Kidney (tissue), 14 donors: ENCODE data around the gene TMEM266. TPM values are rescaled to one million over a fixed set of nuclear protein-coding genes. Genes with fewer than 3 reads are reported as not detected.

Source experiments
- DNase-seq, 5 donors: peaks; one replicate each; pipeline ENCODE4 v3.0.0-alpha.2; 2013 to 2020
- FAIRE-seq: peaks from 2 replicates; lab custom pipeline; 2012; peaks lifted over from hg19 to GRCh38; lab: Jason Lieb, UNC
- H3K27ac ChIP-seq, 2 donors: one replicate each; pipeline ENCODE4 v1.7.0; 2013; ENCODE audit warnings: low read depth in 2 of 2, low read length in 2 of 2, inconsistent platforms in 1 of 2
- H3K27me3 ChIP-seq: one replicate; pipeline ENCODE4 v1.7.1; 2013; ENCODE audit warnings: low read length, inconsistent platforms; ENCODE audit not compliant: control insufficient read depth, insufficient read depth
- H3K36me3 ChIP-seq, 3 donors: one replicate each; pipeline versions ENCODE4 v1.7.0 to v1.7.1; 2013; ENCODE audit warnings: low read length in 3 of 3, control low read depth in 1 of 3, inconsistent platforms in 1 of 3; ENCODE audit not compliant: insufficient read depth in 3 of 3, control insufficient read depth in 2 of 3
- H3K4me1 ChIP-seq, 3 donors: one replicate each; pipeline versions ENCODE4 v1.7.0 to v1.7.1; 2013; ENCODE audit warnings: low read length in 3 of 3, inconsistent platforms in 1 of 3, low read depth in 1 of 3; ENCODE audit not compliant: control insufficient read depth in 2 of 3, insufficient read depth in 2 of 3
- H3K4me3 ChIP-seq, 3 donors: one replicate each; pipeline versions ENCODE4 v1.7.0 to v1.8.1; 2013; ENCODE audit warnings: low read length in 3 of 3, control low read depth in 1 of 3, inconsistent platforms in 1 of 3
- H3K9ac ChIP-seq, 3 donors: one replicate each; pipeline versions ENCODE4 v1.7.0 to v1.7.1; 2013; ENCODE audit warnings: low read length in 3 of 3, control low read depth in 1 of 3, inconsistent platforms in 1 of 3
- H3K9me3 ChIP-seq, 3 donors: one replicate each; pipeline versions ENCODE4 v1.7.0 to v1.7.1; 2013; ENCODE audit warnings: low read length in 3 of 3, control low read depth in 1 of 3, inconsistent platforms in 1 of 3; ENCODE audit not compliant: control insufficient read depth in 2 of 3, insufficient read depth in 1 of 3
- CTCF ChIP-seq: IDR thresholded peaks from 3 replicates; pipeline ENCODE4 v1.5.1; 2012; ENCODE audit warnings: mild to moderate bottlenecking, moderate library complexity, borderline replicate concordance; ENCODE audit not compliant: insufficient read depth; ENCODE audit errors: extremely low read depth
- intact Hi-C: fragments of 100-400 bp; cut with DNase I; formaldehyde crosslinking; loops from one replicate; pipeline ENCODE4 v1.11.1; 2022
- polyA plus RNA-seq: library from polyadenylated mRNA; stranded (reverse); fragments of 350-450 nt; fragmentation: Illumina TruSeq; extraction: RNeasy Lipid Tissue Mini Kit (QIAGEN cat#74804); gene quantifications from one replicate; pipeline ENCODE4 v1.2.3, GENCODE V29; 2014; ENCODE audit warnings: low read depth, low replicate concordance; ENCODE audit not compliant: insufficient read depth
- total RNA-seq: library from RNA; stranded (reverse); fragmentation: NEBNext Ultra II Directional; extraction: Animal tissue kit (Norgen Biotek cat#: 25700); gene quantifications from one replicate; pipeline ENCODE4 v1.2.1, GENCODE V29; 2021
- donor health status: control.
- donor health status: control.
- donor health status: control.
- donor health status: control.
- donor health status: control.
- donor health status: DM: yes; HTN: yes; CAD: no.
- donor health status: Normal renal cell carcinoma (clear cell type).

The TMEM266 gene
- total and polyA plus RNA-seq, 2 donors from 2014 or later = 0.72 to 3.1 TPM

GRCh38 chr15:76185716-76186115, 125.9 kb downstream of the TMEM266 start:
- peak in 2 of 5 donors; percentile 32 to 44 for DNase-seq
- Histone ChIP-seq H3K4me3 (no peak overlapping the region), H3K27ac (no peak overlapping the region), H3K4me1 (no peaks in the 10 kb centered on the region), H3K27me3 (peaks cover 2% of the 10 kb centered on the region), H3K9me3 (no peaks in the 10 kb centered on the region), H3K36me3 (no peaks in the 10 kb centered on the region), H3K9ac (no peak overlapping the region)
- peak; percentile 59 for TF ChIP-seq CTCF
- intact Hi-C loops = no loop called here
- no peak for FAIRE-seq

- no peak for DNase-seq
- no peaks in the 10 kb centered on the region for H3K9me3 ChIP-seq
- H3K4me3 ChIP-seq = no peak overlapping the region
- FAIRE-seq = no peak
- H3K9ac ChIP-seq = no peak overlapping the region
- intact Hi-C loops = no loop called here
- TF ChIP-seq CTCF = no peak
- H3K36me3 ChIP-seq = no peaks in the 10 kb centered on the region
- H3K4me1 ChIP-seq = no peaks in the 10 kb centered on the region
- H3K27me3 ChIP-seq = peaks cover 2% of the 10 kb centered on the region
- no peak overlapping the region for H3K27ac ChIP-seq
Measured at GRCh38 chr15:76187163-76187562, 127.4 kb downstream of the TMEM266 start.

- peaks cover 2% of the 10 kb centered on the region for H3K27me3 ChIP-seq
- no peak overlapping the region for H3K4me3 ChIP-seq
Measured at GRCh38 chr15:76189106-76189505, 129.3 kb downstream of the TMEM266 start.

More at GRCh38 chr15:76189106-76189505, 129.3 kb downstream of the TMEM266 start:
- no peak for TF ChIP-seq CTCF
- no peak overlapping the region for H3K9ac ChIP-seq
- no peaks in the 10 kb centered on the region for H3K4me1 ChIP-seq
- DNase-seq (no peak), FAIRE-seq (no peak)
- intact Hi-C loops = no loop called here
- no peaks in the 10 kb centered on the region for H3K9me3 ChIP-seq
- no peak overlapping the region for H3K27ac ChIP-seq
- H3K36me3 ChIP-seq = no peaks in the 10 kb centered on the region
